A673 (cell line): ENCODE measurements around the gene HNRNPH3. TPM values are rescaled to one million over a fixed set of nuclear protein-coding genes. Genes with fewer than 3 reads are reported as not detected.

Source experiments
- BruUV-seq: library from RNA; stranded (reverse); fragments of 400-500 nt; replicated peaks from 2 replicates; lab custom pipeline; 2021; lab: Mats Ljungman, UMichigan
- CTCF ChIA-PET: fragments of 300-600 bp; sonication (Branson Sonifier 250); formaldehyde crosslinking; loops from one replicate; lab custom pipeline; 2022; ENCODE audit warnings: antibody characterized with exemption; lab: Charles Lee
- POLR2A ChIA-PET: fragments of 300-600 bp; sonication (Branson Sonifier 250); formaldehyde crosslinking; loops from one replicate; lab custom pipeline; 2022; ENCODE audit warnings: antibody characterized with exemption; ENCODE audit not compliant: low non-redundant PET; lab: Charles Lee
- DNase-seq: peaks from one replicate; pipeline ENCODE4 v3.0.0-alpha.2; 2015; ENCODE audit warnings: low spot score
- H3K27ac ChIP-seq: fragments of 200-600 bp; sonication (generic); 2 replicates; pipeline ENCODE4 v1.5.1; 2016; ENCODE audit warnings: mixed run types, low read depth, mild to moderate bottlenecking, mixed read lengths, antibody characterized with exemption, low read length; ENCODE audit not compliant: poor library complexity, severe bottlenecking
- H3K27me3 ChIP-seq: fragments of 200-600 bp; sonication (generic); replicated peaks from 2 replicates; pipeline ENCODE4 v1.6.1; 2017; ENCODE audit warnings: mixed run types, low read depth, mild to moderate bottlenecking, mixed read lengths, antibody characterized with exemption, low read length; ENCODE audit not compliant: insufficient read depth, poor library complexity
- H3K36me3 ChIP-seq: fragments of 200-600 bp; sonication (generic); 2 replicates; pipeline ENCODE4 v1.6.1; 2016; ENCODE audit warnings: mixed run types, mild to moderate bottlenecking, mixed read lengths, antibody characterized with exemption, low read length; ENCODE audit not compliant: insufficient read depth, poor library complexity, severe bottlenecking
- H3K4me1 ChIP-seq: fragments of 200-600 bp; sonication (generic); 2 replicates; pipeline ENCODE4 v1.6.1; 2017; ENCODE audit warnings: mixed run types, mild to moderate bottlenecking, mixed read lengths, antibody characterized with exemption, low read length; ENCODE audit not compliant: insufficient read depth, poor library complexity, severe bottlenecking
- H3K4me3 ChIP-seq: fragments of 200-600 bp; sonication (generic); 2 replicates; pipeline ENCODE4 v1.5.1; 2016; ENCODE audit warnings: low read depth, mixed run types, mild to moderate bottlenecking, mixed read lengths, low read length; ENCODE audit not compliant: poor library complexity, severe bottlenecking
- H3K9me3 ChIP-seq: fragments of 200-600 bp; sonication (generic); 2 replicates; pipeline ENCODE4 v1.6.1; 2016; ENCODE audit warnings: mixed run types, low read depth, mild to moderate bottlenecking, mixed read lengths, antibody characterized with exemption, low read length; ENCODE audit not compliant: poor library complexity, severe bottlenecking
- CTCF ChIP-seq: fragments of 300-800, 200-600 bp; sonication (generic); conservative IDR thresholded peaks from 2 replicates; pipeline ENCODE4 v1.5.1; 2017; ENCODE audit warnings: low read depth, mild to moderate bottlenecking, antibody characterized with exemption, low read length, moderate library complexity, mixed read lengths
- EZH2 ChIP-seq: fragments of 200-600 bp; sonication (generic); IDR thresholded peaks from 2 replicates; pipeline ENCODE4 v1.6.1; 2017; ENCODE audit warnings: borderline replicate concordance, low read depth, mild to moderate bottlenecking, mixed read lengths, antibody characterized with exemption, low read length; ENCODE audit not compliant: poor library complexity, severe bottlenecking
- intact Hi-C: fragments of 100-400 bp; cut with micrococcal nuclease; formaldehyde crosslinking; loops from one replicate; pipeline ENCODE4 v1.10.0; 2022; ENCODE audit not compliant: unreplicated experiment
- total RNA-seq: library from RNA; stranded (reverse); gene quantifications from 2 replicates; pipeline ENCODE4 v1.2.3, GENCODE V29; 2021

Gene HNRNPH3
- total RNA-seq, 1 experiment from 2014 or later = 251 TPM

DNA sequence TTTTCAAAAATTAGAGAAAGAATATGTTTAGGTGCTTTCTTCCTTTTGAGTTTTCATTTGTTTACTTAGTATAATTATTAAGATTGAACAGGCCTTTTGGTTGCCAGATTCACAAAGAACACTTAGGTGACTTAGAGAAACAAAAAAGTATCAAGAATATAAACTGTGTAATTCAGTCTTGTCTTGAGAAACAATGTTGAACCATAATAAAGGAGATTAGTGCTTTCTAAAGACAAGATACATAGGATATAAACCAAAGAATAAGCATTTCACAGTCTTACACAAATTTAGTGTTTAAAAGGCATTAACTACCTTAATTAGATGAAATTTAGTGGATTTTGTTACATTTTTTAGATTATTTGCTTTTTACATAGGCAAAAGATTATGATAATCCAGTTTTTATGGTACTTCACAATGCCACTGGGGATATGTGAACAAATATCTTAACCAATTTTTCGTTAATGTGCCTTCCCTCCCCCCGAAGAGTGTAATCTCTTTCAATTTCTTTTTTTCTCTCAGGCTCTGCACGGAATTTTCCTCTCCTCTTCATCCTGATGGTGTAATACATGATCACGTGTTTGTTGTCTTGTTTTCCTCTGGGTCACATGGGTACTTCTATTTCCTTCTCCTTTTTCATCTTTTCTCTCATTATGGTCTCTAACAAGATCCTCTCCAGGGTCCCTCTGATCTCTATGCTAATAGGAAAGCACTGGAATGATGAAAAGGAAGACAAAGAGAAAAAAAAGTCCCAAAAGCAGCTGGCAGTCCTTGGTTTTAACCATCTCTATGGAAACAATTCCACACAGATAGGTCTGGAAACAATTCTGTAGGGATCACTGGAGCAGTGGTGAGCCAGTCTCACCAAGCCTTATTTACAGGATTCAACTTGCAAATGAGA lies 3.7 kb upstream of the HNRNPH3 start:
- CTCF ChIA-PET = no interaction called here
- BruUV-seq = no TSS peak
- peak overlapping the region; percentile 10 for H3K4me3 ChIP-seq
- peaks cover 35% of the 10 kb centered on the region for H3K4me1 ChIP-seq
- intact Hi-C loops = no loop called here
- peaks cover 3% of the 10 kb centered on the region for H3K36me3 ChIP-seq
- no peaks in the 10 kb centered on the region for H3K9me3 ChIP-seq
- H3K27me3 ChIP-seq = no peaks in the 10 kb centered on the region
- H3K27ac ChIP-seq = peak overlapping the region; percentile 85
- peak; percentile 84 for DNase-seq
- TF ChIP-seq EZH2 = no peak
- POLR2A ChIA-PET = interaction anchor here (0.7 kb wide), 1 partner anchor 12 kb away, joined by 15 read pairs; no protein-coding TSS in a partner anchor

- Histone ChIP-seq H3K9me3 (no peaks in the 10 kb centered on the region), H3K27ac (peak overlapping the region; percentile 85), H3K4me3 (no peak overlapping the region), H3K27me3 (no peaks in the 10 kb centered on the region), H3K36me3 (peaks cover 5% of the 10 kb centered on the region), H3K4me1 (peaks cover 35% of the 10 kb centered on the region)
- no peak for DNase-seq
- ChIA-PET POLR2A (no interaction called here), CTCF (no interaction called here)
- BruUV-seq = no TSS peak
- intact Hi-C loops = no loop called here
- TF ChIP-seq EZH2 (no peak), CTCF (no peak)
Observed at GRCh38 chr10:68329506-68329861, 2.4 kb upstream of the HNRNPH3 start.

- peak overlapping the region; percentile 99 for H3K27ac ChIP-seq
- no TSS peak for BruUV-seq
- intact Hi-C loops = loop anchor here (10.0 kb wide), 1 partner anchor 256 kb away; the partner anchor contains the start of gene HERC4
- H3K4me3 ChIP-seq = peak overlapping the region; percentile 94
- POLR2A ChIA-PET = interaction anchor here (0.6 to 0.7 kb wide), 2 partner anchors 287 to 786 kb away, joined by 3 to 13 read pairs; no protein-coding TSS in a partner anchor
- peaks cover 42% of the 10 kb centered on the region for H3K4me1 ChIP-seq
- no peaks in the 10 kb centered on the region for H3K9me3 ChIP-seq
- CTCF ChIA-PET = no interaction called here
- TF ChIP-seq CTCF (no peak), EZH2 (no peak)
- no peaks in the 10 kb centered on the region for H3K27me3 ChIP-seq
- DNase-seq = no peak
- H3K36me3 ChIP-seq = peaks cover 10% of the 10 kb centered on the region
Observed at GRCh38 chr10:68330852-68331454, 911 bp upstream of the HNRNPH3 start.
